HL-60/S4 treated with phorbol 12-myristate 13-acetate at 8.2 ng/mL for 4 days and 3 days (cell line): ENCODE measurements around the gene MRPS22.

Source experiments
- in situ Hi-C: fragments of 300-500 bp; cut with MboI; formaldehyde crosslinking; loops from 2 replicates; pipeline ENCODE4 v1.15.0; 2022; ENCODE audit warnings: low sequenced_read_pairs

The MRPS22 gene

GRCh38 chr3:139343895-139344856 is at the start of gene MRPS22:
MRPS22 (plus strand) TSS chr3:139344020; CDS start chr3:139344027, 7 bp downstream.
- in situ Hi-C loops, result no loop called here

GRCh38 chr3:139295040-139295439 is 48.8 kb upstream of the MRPS22 start:
- in situ Hi-C loops, result no loop called here

- in situ Hi-C loops, result no loop called here
These were observed 47.6 kb upstream of the MRPS22 start for GRCh38 chr3:139296141-139296718.

- in situ Hi-C loops, result no loop called here
These were observed 46.1 kb upstream of the MRPS22 start for GRCh38 chr3:139297588-139298311.

GRCh38 chr3:139299261-139300132 is 44.3 kb upstream of the MRPS22 start:
- in situ Hi-C loops, result loop anchor here (25.0 kb wide), 1 partner anchor 362 kb away; the partner anchor contains the start of genes FOXL2 and FOXL2NB

GRCh38 chr3:139300416-139300815 is 43.4 kb upstream of the MRPS22 start:
- in situ Hi-C loops, result loop anchor here (25.0 kb wide), 1 partner anchor 363 kb away; the partner anchor contains the start of genes FOXL2 and FOXL2NB

GRCh38 chr3:139301183-139301582 is 42.6 kb upstream of the MRPS22 start:
- in situ Hi-C loops, result loop anchor here (25.0 kb wide), 1 partner anchor 364 kb away; the partner anchor contains the start of genes FOXL2 and FOXL2NB

GRCh38 chr3:139301654-139302053 is 42.2 kb upstream of the MRPS22 start:
- in situ Hi-C loops, result loop anchor here (25.0 kb wide), 1 partner anchor 364 kb away; the partner anchor contains the start of genes FOXL2 and FOXL2NB

GRCh38 chr3:139302084-139302800 is 41.6 kb upstream of the MRPS22 start:
- in situ Hi-C loops, result loop anchor here (25.0 kb wide), 1 partner anchor 365 kb away; the partner anchor contains the start of genes FOXL2 and FOXL2NB

GRCh38 chr3:139302801-139303113 is 41.1 kb upstream of the MRPS22 start:
- in situ Hi-C loops, result loop anchor here (25.0 kb wide), 1 partner anchor 365 kb away; the partner anchor contains the start of genes FOXL2 and FOXL2NB

- in situ Hi-C loops, result loop anchor here (25.0 kb wide), 1 partner anchor 366 kb away; the partner anchor contains the start of genes FOXL2 and FOXL2NB
These were observed 40.6 kb upstream of the MRPS22 start for GRCh38 chr3:139303216-139303615.

- in situ Hi-C loops, result loop anchor here (25.0 kb wide), 1 partner anchor 367 kb away; the partner anchor contains the start of genes FOXL2 and FOXL2NB
These were observed 39.4 kb upstream of the MRPS22 start for GRCh38 chr3:139304383-139304782.

GRCh38 chr3:139306078-139306477 is 37.7 kb upstream of the MRPS22 start:
- in situ Hi-C loops, result loop anchor here (25.0 kb wide), 1 partner anchor 369 kb away; the partner anchor contains the start of genes FOXL2 and FOXL2NB

- in situ Hi-C loops, result loop anchor here (25.0 kb wide), 1 partner anchor 370 kb away; the partner anchor contains the start of genes FOXL2 and FOXL2NB
These were observed 36.7 kb upstream of the MRPS22 start for GRCh38 chr3:139307072-139307491.

GRCh38 chr3:139307601-139308555 is 35.9 kb upstream of the MRPS22 start:
- in situ Hi-C loops, result loop anchor here (25.0 kb wide), 1 partner anchor 371 kb away; the partner anchor contains the start of genes FOXL2 and FOXL2NB

- in situ Hi-C loops, result loop anchor here (25.0 kb wide), 1 partner anchor 371 kb away; the partner anchor contains the start of genes FOXL2 and FOXL2NB
These were observed 35.3 kb upstream of the MRPS22 start for GRCh38 chr3:139308560-139308959.

GRCh38 chr3:139309061-139309591 is 34.7 kb upstream of the MRPS22 start:
- in situ Hi-C loops, result loop anchor here (25.0 kb wide), 1 partner anchor 372 kb away; the partner anchor contains the start of genes FOXL2 and FOXL2NB
